H1 (cell line): ENCODE results near the gene PIGA. TPM values are rescaled to one million over a fixed set of nuclear protein-coding genes. Genes with fewer than 3 reads are reported as not detected.

Experiments used
- CTCF ChIA-PET: fragments of 300-600 bp; sonication (Branson Sonifier 250); formaldehyde crosslinking; loops from one replicate; lab custom pipeline; 2021; ENCODE audit not compliant: partially characterized antibody; lab: Charles Lee
- POLR2A ChIA-PET: fragments of 300-600 bp; sonication (Branson Sonifier 250); formaldehyde crosslinking; loops from one replicate; lab custom pipeline; 2021; ENCODE audit warnings: inconsistent platforms; ENCODE audit not compliant: partially characterized antibody; lab: Charles Lee
- DNase-seq, 2 experiments: peaks; one replicate each; pipeline versions ENCODE4 v3.0.0 to v3.0.0-alpha.2; 2010 to 2022; ENCODE audit warnings: low spot score in 2 of 2, low read depth in 1 of 2, mixed read lengths in 1 of 2
- FAIRE-seq: peaks from 2 replicates; lab custom pipeline; 2011; peaks lifted over from hg19 to GRCh38; lab: Jason Lieb, UNC
- H2AFZ ChIP-seq: 2 replicates; pipeline ENCODE4 v1.8.1; 2012; ENCODE audit warnings: low read length, inconsistent platforms
- H2AK5ac ChIP-seq: 2 replicates; pipeline ENCODE4 v1.6.1; 2013; ENCODE audit warnings: low read depth, low read length
- H2BK120ac ChIP-seq: replicated peaks from 2 replicates; pipeline ENCODE3; 2013; ENCODE audit warnings: low read depth, low read length, inconsistent platforms
- H2BK12ac ChIP-seq: 2 replicates; pipeline ENCODE4 v1.6.1; 2013; ENCODE audit warnings: low read depth, low read length
- H2BK15ac ChIP-seq: 2 replicates; pipeline ENCODE4 v1.6.1; 2013; ENCODE audit warnings: low read length
- H2BK20ac ChIP-seq: 2 replicates; pipeline ENCODE4 v1.6.1; 2013; ENCODE audit warnings: low read length
- H2BK5ac ChIP-seq: 2 replicates; pipeline ENCODE4 v1.6.1; 2013; ENCODE audit warnings: low read depth, low read length
- H3K14ac ChIP-seq: 2 replicates; pipeline ENCODE4 v1.6.1; 2013; ENCODE audit warnings: inconsistent platforms; ENCODE audit not compliant: insufficient read length
- H3K18ac ChIP-seq: 2 replicates; pipeline ENCODE4 v1.6.1; 2013; ENCODE audit warnings: low read length; ENCODE audit errors: extremely low read depth
- H3K23ac ChIP-seq: 2 replicates; pipeline ENCODE4 v1.6.1; 2013; ENCODE audit warnings: inconsistent platforms; ENCODE audit not compliant: insufficient read length
- H3K23me2 ChIP-seq: 2 replicates; pipeline ENCODE4 v1.6.1; 2013; ENCODE audit warnings: low read depth, low read length
- H3K27ac ChIP-seq: 2 replicates; pipeline ENCODE4 v1.6.1; 2011; ENCODE audit warnings: low read depth, low read length, inconsistent platforms
- H3K27me3 ChIP-seq, 4 experiments: replicated peaks in 1 of 4; 1 replicate in 1 of 4; 2 replicates in 3 of 4; pipeline versions ENCODE4 v1.6.1 to v1.8.1; 2011 to 2013; ENCODE audit warnings: low read length in 3 of 4, mild to moderate bottlenecking in 3 of 4, inconsistent platforms in 2 of 4, mixed read lengths in 2 of 4, moderate library complexity in 1 of 4; ENCODE audit not compliant: control insufficient read depth in 3 of 4, insufficient read depth in 3 of 4; ENCODE audit errors: extremely low read depth in 1 of 4
- H3K36me3 ChIP-seq, 4 experiments: 2 replicates each; pipeline versions ENCODE4 v1.6.1 to v1.8.1; 2011 to 2013; ENCODE audit warnings: mild to moderate bottlenecking in 4 of 4, low read length in 3 of 4, moderate library complexity in 2 of 4, control low read depth in 1 of 4, inconsistent platforms in 1 of 4; ENCODE audit not compliant: insufficient read depth in 4 of 4, control insufficient read depth in 2 of 4
- H3K4ac ChIP-seq: replicated peaks from 2 replicates; pipeline ENCODE3; 2013; ENCODE audit warnings: low read length, low read depth, mixed read lengths, inconsistent platforms; ENCODE audit not compliant: insufficient read length
- H3K4me1 ChIP-seq, 4 experiments: replicated peaks in 1 of 4; 1 replicate in 1 of 4; 2 replicates in 3 of 4; pipeline versions ENCODE4 v1.6.1 to v1.8.1; 2011 to 2013; ENCODE audit warnings: low read length in 3 of 4, inconsistent platforms in 2 of 4, mixed read lengths in 1 of 4; ENCODE audit not compliant: insufficient read depth in 4 of 4, control insufficient read depth in 3 of 4
- H3K4me2 ChIP-seq, 2 experiments: 2 replicates each; pipeline versions ENCODE4 v1.6.1 to v1.8.1; 2011 to 2013; ENCODE audit warnings: low read depth in 2 of 2, low read length in 2 of 2, control low read depth in 1 of 2, inconsistent platforms in 1 of 2, mild to moderate bottlenecking in 1 of 2; ENCODE audit not compliant: insufficient read depth in 1 of 2
- H3K4me3 ChIP-seq, 4 experiments: fragments of 200-600, 300-600 bp in 1 of 4; sonication (generic), shearing (Covaris generic), sonication (Bioruptor Twin) in 1 of 4; 2 replicates each; pipeline versions ENCODE4 v1.5.1 to v1.8.1; 2011 to 2016; ENCODE audit warnings: low read length in 4 of 4, low read depth in 3 of 4, control low read depth in 2 of 4, inconsistent platforms in 2 of 4, mild to moderate bottlenecking in 2 of 4, mixed read lengths in 1 of 4, moderate library complexity in 1 of 4; ENCODE audit not compliant: insufficient read depth in 2 of 4; ENCODE audit errors: extremely low read depth in 1 of 4
- H3K56ac ChIP-seq: replicated peaks from 2 replicates; pipeline ENCODE3; 2013; ENCODE audit warnings: low read depth, mild to moderate bottlenecking, mixed read lengths, low read length, inconsistent platforms; ENCODE audit not compliant: insufficient read length
- H3K79me1 ChIP-seq: 2 replicates; pipeline ENCODE4 v1.6.1; 2013; ENCODE audit warnings: low read depth, low read length, control low read depth
- H3K79me2 ChIP-seq, 2 experiments: 2 replicates each; pipeline versions ENCODE4 v1.6.1 to v1.8.1; 2012 to 2013; ENCODE audit warnings: low read length in 2 of 2, mild to moderate bottlenecking in 2 of 2, inconsistent platforms in 1 of 2; ENCODE audit not compliant: insufficient read depth in 2 of 2, control insufficient read depth in 1 of 2
- H3K9ac ChIP-seq, 4 experiments: replicated peaks in 1 of 4; 1 replicate in 1 of 4; 2 replicates in 3 of 4; pipeline versions ENCODE4 v1.6.1 to v1.8.1; 2011 to 2013; ENCODE audit warnings: low read depth in 3 of 4, low read length in 3 of 4, control low read depth in 2 of 4, mild to moderate bottlenecking in 2 of 4, moderate library complexity in 2 of 4, inconsistent platforms in 1 of 4; ENCODE audit errors: extremely low read depth in 1 of 4
- H3K9me3 ChIP-seq, 2 experiments: 2 replicates each; pipeline versions ENCODE4 v1.6.1 to v1.8.1; 2012 to 2013; ENCODE audit warnings: mild to moderate bottlenecking in 2 of 2, moderate library complexity in 2 of 2, control low read depth in 1 of 2, inconsistent platforms in 1 of 2, low read depth in 1 of 2, low read length in 1 of 2, mixed read lengths in 1 of 2; ENCODE audit not compliant: insufficient read depth in 2 of 2
- H4K20me1 ChIP-seq, 2 experiments: replicated peaks in 1 of 2; 2 replicates each; pipeline versions ENCODE3 to v1.8.1; 2011 to 2013; ENCODE audit warnings: inconsistent platforms in 2 of 2, low read length in 2 of 2, mild to moderate bottlenecking in 1 of 2; ENCODE audit not compliant: insufficient read depth in 2 of 2, control insufficient read depth in 1 of 2
- H4K5ac ChIP-seq: 2 replicates; pipeline ENCODE4 v1.6.1; 2013; ENCODE audit warnings: low read length, low read depth, mixed read lengths, inconsistent platforms; ENCODE audit not compliant: insufficient read length
- H4K8ac ChIP-seq: 2 replicates; pipeline ENCODE4 v1.8.0; 2013; ENCODE audit warnings: mild to moderate bottlenecking, moderate library complexity, low read length, inconsistent platforms; ENCODE audit not compliant: insufficient read depth; ENCODE audit errors: extremely low read depth
- H4K91ac ChIP-seq: replicated peaks from 2 replicates; pipeline ENCODE3; 2013; ENCODE audit warnings: low read length, mixed read lengths, inconsistent platforms; ENCODE audit not compliant: insufficient read length
- CEBPB ChIP-seq: IDR thresholded peaks from 2 replicates; pipeline ENCODE4 v1.6.1; 2012; ENCODE audit warnings: low read depth, low read length
- CREB1 ChIP-seq: IDR thresholded peaks from 2 replicates; pipeline ENCODE4 v1.6.1; 2012; ENCODE audit warnings: inconsistent platforms
- CTBP2 ChIP-seq: IDR thresholded peaks from 2 replicates; pipeline ENCODE4 v1.7.0; 2011; ENCODE audit warnings: borderline replicate concordance, mild to moderate bottlenecking, moderate library complexity, mixed read lengths, low read length; ENCODE audit not compliant: insufficient read depth, insufficient read length
- JUND ChIP-seq: IDR thresholded peaks from 2 replicates; pipeline ENCODE4 v1.6.1; 2011; ENCODE audit warnings: mild to moderate bottlenecking, improper control_type of control experiment, low read length
- MAFK ChIP-seq: IDR thresholded peaks from 2 replicates; pipeline ENCODE4 v1.6.1; 2012; ENCODE audit warnings: low read depth, mild to moderate bottlenecking, improper control_type of control experiment, low read length
- NANOG ChIP-seq: IDR thresholded peaks from 2 replicates; pipeline ENCODE4 v1.6.1; 2011; ENCODE audit warnings: low read length, low read depth, mild to moderate bottlenecking, inconsistent platforms; ENCODE audit not compliant: insufficient read depth, poor library complexity, severe bottlenecking
- NRF1 ChIP-seq: IDR thresholded peaks from 2 replicates; pipeline ENCODE4 v1.6.1; 2011; ENCODE audit warnings: mild to moderate bottlenecking, low read depth, low read length, improper control_type of control experiment
- RAD21 ChIP-seq, 2 experiments: IDR thresholded peaks in 1 of 2; conservative IDR thresholded peaks in 1 of 2; 2 replicates each; pipeline ENCODE4 v1.6.1; 2011; ENCODE audit warnings: low read depth in 2 of 2, low read length in 2 of 2, improper control_type of control experiment in 1 of 2, inconsistent platforms in 1 of 2, mild to moderate bottlenecking in 1 of 2, moderate library complexity in 1 of 2
- RXRA ChIP-seq: IDR thresholded peaks from 2 replicates; pipeline ENCODE4 v1.6.1; 2011; ENCODE audit warnings: low read depth, mild to moderate bottlenecking, low read length, moderate library complexity; ENCODE audit not compliant: insufficient read depth
- SUZ12 ChIP-seq: fragments of 200-600 bp; sonication (generic); IDR thresholded peaks from 2 replicates; pipeline ENCODE4 v1.6.1; 2012; ENCODE audit warnings: mild to moderate bottlenecking, inconsistent platforms, low read length, moderate library complexity, mixed read lengths
- TAF1 ChIP-seq: IDR thresholded peaks from 2 replicates; pipeline ENCODE4 v1.6.1; 2011; ENCODE audit warnings: mild to moderate bottlenecking, low read depth, low read length
- TAF7 ChIP-seq: optimal IDR thresholded peaks from 2 replicates; pipeline ENCODE3; 2011; ENCODE audit warnings: low read depth, mild to moderate bottlenecking, inconsistent platforms, low read length, moderate library complexity, borderline replicate concordance
- TEAD4 ChIP-seq: IDR thresholded peaks from 2 replicates; pipeline ENCODE4 v1.6.1; 2012; ENCODE audit warnings: low read depth, low read length, inconsistent platforms, mixed read lengths
- WGBS, 2 experiments: shearing (Covaris generic) in 1 of 2; methylation state at CpG; one replicate each; pipeline versions ENCODE4 v1.1.6 to v1.1.7; 2013 to 2015; ENCODE audit warnings: low lambda C conversion rate in 2 of 2, mixed read lengths in 2 of 2, inconsistent platforms in 1 of 2, low coverage in 1 of 2, missing lambda C conversion rate in 1 of 2; ENCODE audit not compliant: insufficient replicate concordance in 2 of 2, insufficient coverage in 1 of 2, insufficient read length in 1 of 2; ENCODE audit errors: extremely low coverage in 1 of 2, missing lambda C conversion rate in 1 of 2; 5-methylcytosine and 5-hydroxymethylcytosine counted together
- polyA plus RNA-seq, 7 experiments: library from polyadenylated mRNA; depleted of rRNA in 3 of 7; stranded (reverse) in 5 of 7; unstranded in 2 of 7; fragments of >200 nt in 5 of 7; fragments of 200-250 nt in 2 of 7; gene quantifications; 1 replicate in 5 of 7; 2 replicates in 1 of 7; 4 replicates in 1 of 7; pipeline versions ENCODE4 v1.2.1 to v1.2.3, GENCODE V29; 2011 to 2013; ENCODE audit warnings: missing spikeins in 2 of 7, mixed read lengths in 2 of 7
- total RNA-seq: library from RNA; stranded (reverse); fragmentation: NEBNext Ultra II Directional; extraction: Animal tissue kit (Norgen Biotek cat#: 25700); gene quantifications from 2 replicates; pipeline ENCODE4 v1.2.1, GENCODE V29; 2021
- TF ChIP-seq, protein P1 (sequence below): IDR thresholded peaks from 2 replicates; pipeline ENCODE4 v1.6.1; 2012; ENCODE audit warnings: inconsistent platforms

The PIGA gene
- total and polyA plus RNA-seq, 2 of the 8 experiments (the other 6 are each of a cell fraction or from before 2014, with no cell fraction given), result 5.0 to 13.4 TPM

DNA sequence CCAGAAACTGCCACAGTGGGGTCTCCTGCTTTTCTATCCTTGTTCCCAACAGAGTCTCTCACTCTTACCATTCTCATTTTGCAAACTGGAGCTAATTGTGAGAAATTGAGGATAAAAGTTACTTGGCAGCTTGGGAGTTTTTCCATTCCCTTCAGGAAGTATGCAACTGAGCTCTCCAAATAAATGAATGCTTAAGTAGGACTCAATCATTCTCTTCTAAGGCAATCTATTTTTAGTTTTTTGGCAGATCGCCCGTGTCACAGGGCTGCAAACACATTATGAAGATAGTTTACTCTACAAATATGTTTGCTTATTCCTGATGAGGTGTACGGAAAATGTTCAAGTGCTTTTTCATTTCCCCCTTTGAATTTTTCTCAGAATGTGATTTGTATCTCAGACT lies 25.2 kb downstream of the PIGA start:
- no peak overlapping the region for H2AK5ac ChIP-seq
- no peak overlapping the region for H3K4me2 ChIP-seq
- TF ChIP-seq NRF1 (no peak), RAD21 (IDR thresholded peaks at IDR 0.05 in 1 of 2, conservative IDR thresholded peaks at IDR 0.05 in 1 of 2; ENCODE audit: low read depth in 2 of 2, low read length in 2 of 2) (no peak), CEBPB (no peak), NANOG (no peak), CREB1 (no peak), RXRA (no peak), TAF1 (no peak), MAFK (no peak), CTBP2 (no peak), TAF7 (no peak), TEAD4 (no peak), SUZ12 (no peak), JUND (no peak)
- TF ChIP-seq, protein P1, sequence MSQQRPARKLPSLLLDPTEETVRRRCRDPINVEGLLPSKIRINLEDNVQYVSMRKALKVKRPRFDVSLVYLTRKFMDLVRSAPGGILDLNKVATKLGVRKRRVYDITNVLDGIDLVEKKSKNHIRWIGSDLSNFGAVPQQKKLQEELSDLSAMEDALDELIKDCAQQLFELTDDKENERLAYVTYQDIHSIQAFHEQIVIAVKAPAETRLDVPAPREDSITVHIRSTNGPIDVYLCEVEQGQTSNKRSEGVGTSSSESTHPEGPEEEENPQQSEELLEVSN, result no peak

More for the DNA sequence above, 25.2 kb downstream of the PIGA start:
- H4K8ac ChIP-seq, result no peak overlapping the region
- H3K14ac ChIP-seq, result no peak overlapping the region
- H3K79me2 ChIP-seq, result no peaks in the 10 kb centered on the region
- no peak overlapping the region for H2AFZ ChIP-seq
- H4K20me1 ChIP-seq, result no peaks in the 10 kb centered on the region
- no peaks in the 10 kb centered on the region for H3K79me1 ChIP-seq
- FAIRE-seq (no peak), DNase-seq (no peak)
- H2BK120ac ChIP-seq, result no peak overlapping the region
- H3K27ac ChIP-seq, result no peak overlapping the region
- no peak overlapping the region for H3K56ac ChIP-seq
- 76% methylated on average over 3 of the region's 3 CpGs; no CpG with 5 or more reads in 1 of the 2 experiments for WGBS, 2 experiments
- H3K4me3 ChIP-seq, result no peak overlapping the region
- H3K18ac ChIP-seq, result no peak overlapping the region
- H3K27me3 ChIP-seq, result no peaks in the 10 kb centered on the region
- H3K4me1 ChIP-seq, result no peaks in the 10 kb centered on the region
- no peak overlapping the region for H3K9ac ChIP-seq
- H3K9me3 ChIP-seq, result no peaks in the 10 kb centered on the region
- POLR2A ChIA-PET, result no interaction called here
- H3K23me2 ChIP-seq, result no peaks in the 10 kb centered on the region
- no peak overlapping the region for H3K4ac ChIP-seq
- H2BK5ac ChIP-seq, result no peak overlapping the region
- H4K91ac ChIP-seq, result no peak overlapping the region
- no peak overlapping the region for H4K5ac ChIP-seq
- no peak overlapping the region for H3K23ac ChIP-seq
- H2BK20ac ChIP-seq, result no peak overlapping the region
- CTCF ChIA-PET, result interaction anchor here (0.7 to 2.3 kb wide), 2 partner anchors 10 to 12 kb away, joined by 3 to 6 read pairs; no protein-coding TSS in a partner anchor
- H3K36me3 ChIP-seq, result no peaks in the 10 kb centered on the region
- no peak overlapping the region for H2BK15ac ChIP-seq
- H2BK12ac ChIP-seq, result no peak overlapping the region
